NT2/D1 (cell line): ENCODE data around the gene TSPAN9.

Experiments used
- YY1 ChIP-seq: IDR thresholded peaks from 2 replicates; pipeline ENCODE4 v1.6.1; 2011; ENCODE audit not compliant: insufficient read length, insufficient read depth
- ZNF274 ChIP-seq: IDR thresholded peaks from 2 replicates; pipeline ENCODE4 v1.6.1; 2011; ENCODE audit warnings: mild to moderate bottlenecking, low read depth, low read length

- TF ChIP-seq YY1 (no peak), ZNF274 (no peak)
These were observed 34.8 kb upstream of the TSPAN9 start for GRCh38 chr12:3042394-3042793.
